CD4-positive, alpha-beta T cell treated with Interleukin-6 for 4 hours (primary cell): ENCODE data around the gene FAXC.
"Not testable (repeated sequence)": the region's sequence is repeated elsewhere in the genome, so short reads cannot be mapped to it uniquely, and the experiment has no call there.

Experiments used
- DNase-seq: peaks from one replicate; pipeline ENCODE4 v3.0.0-alpha.2; 2020; ENCODE audit warnings: mixed read lengths

FAXC gene

DNA sequence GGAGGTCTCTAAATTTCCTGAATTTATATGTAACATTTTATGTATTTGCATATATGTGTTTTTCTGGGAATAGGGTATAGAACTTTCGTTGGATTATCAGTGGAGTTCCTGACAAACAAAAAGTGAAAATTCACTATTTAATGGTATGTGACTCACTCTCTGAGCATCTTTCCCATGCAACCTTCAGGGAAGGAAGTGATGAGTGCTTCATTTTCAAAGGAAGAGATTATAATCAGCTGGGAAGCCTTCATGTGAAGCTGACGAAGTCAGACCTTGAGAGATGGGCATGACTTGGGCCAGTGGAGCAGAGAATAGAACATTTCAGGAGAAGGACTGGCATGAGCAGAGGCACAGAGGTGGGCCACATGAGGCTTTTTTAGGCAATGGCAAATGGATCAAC, 72.7 kb downstream of the FAXC start:
- no peak for DNase-seq

DNA sequence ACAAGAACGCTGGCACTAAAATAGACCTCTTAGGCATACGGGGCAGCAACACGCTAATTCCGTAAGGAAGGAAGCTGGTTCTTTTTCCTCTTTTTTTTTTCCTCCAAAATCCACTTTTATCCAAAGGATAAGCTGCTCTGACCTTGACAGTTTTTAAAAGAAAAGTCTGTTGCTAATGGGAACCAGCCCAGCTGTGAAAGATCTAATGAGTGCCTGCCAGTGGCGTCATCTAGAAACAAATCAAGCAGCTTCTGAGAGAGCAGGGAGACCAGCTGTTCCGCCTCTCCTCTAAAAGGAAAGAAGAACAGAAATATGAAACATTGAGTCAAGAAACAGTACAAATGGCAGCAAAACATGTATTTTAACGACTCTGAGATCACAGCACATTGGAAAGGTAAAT, 78.6 kb downstream of the FAXC start:
- no peak for DNase-seq

DNA sequence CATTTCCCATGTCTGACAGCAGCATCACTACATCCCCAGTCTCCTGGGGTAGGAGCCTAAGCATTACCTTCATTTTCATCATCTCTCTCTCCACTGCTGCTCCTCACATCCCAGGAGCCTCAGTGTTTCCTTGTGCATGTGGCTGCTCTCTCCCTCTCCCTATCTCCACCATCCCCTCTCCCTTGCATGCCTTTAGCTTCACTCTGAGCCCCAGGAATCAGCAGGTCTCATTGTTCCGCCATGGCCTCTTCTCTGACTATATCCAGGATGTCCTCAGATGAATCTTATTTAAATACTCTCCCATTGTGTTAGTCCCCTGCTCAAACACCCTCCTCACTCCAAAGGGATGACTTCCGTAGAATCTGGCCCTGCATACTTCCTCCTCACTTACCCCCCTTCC, 79.4 kb downstream of the FAXC start:
- no peak for DNase-seq

DNA sequence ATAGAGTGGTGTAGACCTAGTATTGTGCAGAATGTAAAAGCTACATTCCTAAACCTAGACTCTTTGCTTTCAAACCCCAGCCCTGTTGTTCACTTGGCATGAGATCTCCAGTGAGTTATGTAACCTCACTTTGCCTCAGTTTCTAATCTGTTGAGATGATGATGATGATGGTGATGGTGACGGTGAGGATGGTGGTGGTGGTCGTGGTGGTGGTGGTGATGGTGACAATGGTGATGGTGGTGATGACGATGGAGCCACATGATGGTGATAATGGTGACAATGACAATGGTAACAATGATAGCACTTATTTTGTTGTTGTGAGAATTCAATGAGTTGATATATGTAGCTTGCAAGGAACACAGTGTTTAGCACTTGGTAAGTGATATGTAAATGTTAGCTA, 80.3 kb downstream of the FAXC start:
- no peak for DNase-seq

GRCh38 chr6:99266996-99267395, 82.5 kb downstream of the FAXC start:
- not testable (repeated sequence) for DNase-seq

GRCh38 chr6:99265447-99265846, 84.0 kb downstream of the FAXC start:
- not testable (repeated sequence) for DNase-seq

DNA sequence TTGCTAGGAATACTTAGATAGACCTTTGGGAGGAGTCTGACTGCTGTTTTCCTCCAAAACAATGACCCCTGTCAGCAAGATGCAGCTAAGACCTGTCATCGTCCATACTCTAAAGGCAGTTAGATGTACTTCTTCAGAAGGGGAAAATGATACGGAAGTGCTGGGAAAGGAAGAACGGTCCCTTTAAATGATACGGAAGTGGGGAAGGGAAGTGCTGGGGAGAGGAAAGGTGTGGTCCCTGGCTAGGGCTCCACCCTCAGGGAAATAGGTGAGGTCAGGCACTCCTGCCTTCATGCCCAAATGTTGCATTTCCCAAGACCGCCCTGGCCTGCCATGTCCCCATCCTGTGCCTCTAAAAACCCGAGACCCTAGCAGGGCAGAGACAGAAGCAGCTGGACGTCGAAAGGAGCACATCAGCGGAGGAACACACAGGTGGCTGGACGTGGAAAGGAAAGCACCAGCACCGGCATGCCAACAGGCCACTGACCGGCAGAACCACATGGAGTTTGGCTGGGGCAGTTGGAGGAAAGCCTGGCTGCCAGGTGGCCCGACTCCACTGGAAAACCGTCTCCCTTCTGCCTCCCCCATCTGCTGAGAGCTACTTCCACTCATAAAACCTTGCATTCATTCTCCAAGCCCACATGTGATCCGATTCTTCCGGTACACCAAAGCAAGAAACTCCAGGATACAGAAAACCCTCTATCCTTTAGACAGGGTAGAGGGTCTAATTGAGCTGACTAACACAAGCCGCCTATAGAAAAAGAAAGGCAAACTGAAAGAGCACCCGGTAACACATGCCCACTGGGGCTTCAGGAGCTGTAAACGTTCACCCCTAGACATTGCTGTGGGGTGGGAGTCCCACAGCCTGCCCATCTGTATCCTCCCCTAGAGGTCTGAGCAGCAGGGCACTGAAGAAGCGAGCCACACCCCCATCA, 94.6 kb downstream of the FAXC start:
- no peak for DNase-seq

GRCh38 chr6:99253271-99253670, 96.2 kb downstream of the FAXC start:
- no peak for DNase-seq

- no peak for DNase-seq
Measured at GRCh38 chr6:99252421-99252820, 97.1 kb downstream of the FAXC start.

DNA sequence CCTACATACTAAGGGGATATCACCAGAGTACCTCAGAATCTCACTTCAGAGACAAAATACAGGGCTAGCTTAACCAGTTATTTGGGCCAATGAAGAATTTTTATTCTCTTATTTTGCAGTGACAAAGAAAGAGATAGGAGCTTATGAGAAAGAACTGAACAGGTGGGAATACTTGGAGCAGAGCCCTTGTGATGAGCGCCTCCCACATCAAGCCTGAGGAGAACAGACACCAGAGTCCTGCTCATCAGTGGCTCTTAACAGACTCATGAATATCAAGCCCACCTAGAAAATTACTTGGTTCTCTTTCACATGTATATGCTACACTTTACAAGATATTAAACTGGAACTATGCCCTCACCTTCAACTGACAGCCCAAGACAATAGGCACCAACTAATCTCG, 99.0 kb downstream of the FAXC start:
- no peak for DNase-seq

- no peak for DNase-seq
Measured at GRCh38 chr6:99246602-99247001, 102.9 kb downstream of the FAXC start.

DNA sequence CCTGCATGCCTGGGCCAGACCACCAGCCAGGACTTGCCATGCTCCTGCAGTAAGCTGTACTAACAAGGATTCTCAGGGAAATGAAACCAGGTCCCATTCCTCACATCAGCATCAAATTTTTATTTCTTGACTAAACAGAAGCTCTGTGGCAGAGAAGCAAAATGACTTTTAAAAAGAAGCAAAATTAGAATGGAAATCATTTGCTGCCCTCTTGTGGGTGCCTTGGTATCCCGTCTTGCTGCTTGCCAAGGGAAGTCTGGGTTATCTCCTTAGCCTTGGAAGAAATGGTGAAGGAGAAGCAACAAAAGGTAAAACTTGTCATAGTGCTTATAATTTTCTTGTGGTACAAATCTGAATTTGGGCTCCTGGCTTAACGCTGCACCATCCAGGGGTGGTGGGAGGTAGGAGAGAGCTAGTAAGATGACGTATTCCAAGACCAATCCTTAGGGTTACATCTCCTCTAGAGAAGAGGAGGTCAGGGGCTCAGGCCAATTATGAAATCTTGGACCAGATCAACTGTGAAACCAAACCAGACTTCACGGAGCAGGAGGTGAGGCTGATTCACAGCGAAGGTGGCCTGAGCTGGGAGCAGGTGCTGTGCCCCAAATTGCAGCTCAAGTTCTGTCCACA, 107.5 kb downstream of the FAXC start:
- no peak for DNase-seq

GRCh38 chr6:99236010-99236409, 113.5 kb downstream of the FAXC start:
- no peak for DNase-seq

DNA sequence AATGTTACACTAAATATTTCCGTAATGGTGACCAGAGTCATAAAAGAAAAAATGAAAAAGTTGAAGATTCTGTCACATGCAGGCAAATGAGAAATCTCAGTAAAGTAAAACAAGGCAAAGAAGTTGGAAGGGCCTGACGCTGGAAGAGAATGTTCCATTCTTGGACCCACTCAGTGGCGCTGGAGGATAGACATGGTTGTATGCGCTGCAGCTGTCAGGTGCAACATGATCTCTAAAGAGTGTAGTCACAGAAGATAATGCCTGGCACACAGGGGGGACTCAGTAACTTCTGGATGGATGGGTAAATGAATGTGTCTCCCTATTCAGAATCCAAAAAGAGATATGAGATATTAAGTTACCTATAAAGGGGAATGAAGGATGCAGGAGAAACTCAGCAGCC, 116.3 kb downstream of the FAXC start:
- no peak for DNase-seq

DNA sequence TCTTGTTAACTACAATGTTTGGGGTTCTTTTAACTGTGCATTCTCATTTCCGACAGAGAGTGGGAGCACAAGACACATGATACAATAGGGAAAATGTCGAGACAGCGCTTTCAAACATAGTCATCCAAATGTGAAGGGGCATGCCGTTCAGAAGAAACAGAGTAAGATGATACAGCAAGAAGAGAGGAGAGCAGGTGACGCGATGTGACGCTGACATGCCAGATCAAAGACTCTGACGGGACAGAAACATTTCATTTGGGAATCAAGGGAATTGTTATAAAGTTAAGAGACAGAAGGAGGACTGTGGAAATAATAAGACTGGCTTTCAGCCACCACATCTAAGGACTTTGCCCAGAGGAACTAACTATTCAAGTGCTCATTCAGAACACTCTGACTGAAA, 117.4 kb downstream of the FAXC start:
- DNase-seq: no peak

GRCh38 chr6:99225172-99225571, 124.3 kb downstream of the FAXC start:
- DNase-seq: no peak
